GM21825 (cell line): Measurements from ENCODE around the gene AIG1.
"Not testable (repeated sequence)": the region's sequence is repeated elsewhere in the genome, so short reads cannot be mapped to it uniquely, and the experiment has no call there.

Experiments used
- ATAC-seq: cut with Tn5 transposase; IDR thresholded peaks from one replicate; pipeline ENCODE4 v1.9.1; 2021; ENCODE audit warnings: mild to moderate bottlenecking, moderate library complexity; ENCODE audit not compliant: unreplicated experiment

Gene AIG1

DNA sequence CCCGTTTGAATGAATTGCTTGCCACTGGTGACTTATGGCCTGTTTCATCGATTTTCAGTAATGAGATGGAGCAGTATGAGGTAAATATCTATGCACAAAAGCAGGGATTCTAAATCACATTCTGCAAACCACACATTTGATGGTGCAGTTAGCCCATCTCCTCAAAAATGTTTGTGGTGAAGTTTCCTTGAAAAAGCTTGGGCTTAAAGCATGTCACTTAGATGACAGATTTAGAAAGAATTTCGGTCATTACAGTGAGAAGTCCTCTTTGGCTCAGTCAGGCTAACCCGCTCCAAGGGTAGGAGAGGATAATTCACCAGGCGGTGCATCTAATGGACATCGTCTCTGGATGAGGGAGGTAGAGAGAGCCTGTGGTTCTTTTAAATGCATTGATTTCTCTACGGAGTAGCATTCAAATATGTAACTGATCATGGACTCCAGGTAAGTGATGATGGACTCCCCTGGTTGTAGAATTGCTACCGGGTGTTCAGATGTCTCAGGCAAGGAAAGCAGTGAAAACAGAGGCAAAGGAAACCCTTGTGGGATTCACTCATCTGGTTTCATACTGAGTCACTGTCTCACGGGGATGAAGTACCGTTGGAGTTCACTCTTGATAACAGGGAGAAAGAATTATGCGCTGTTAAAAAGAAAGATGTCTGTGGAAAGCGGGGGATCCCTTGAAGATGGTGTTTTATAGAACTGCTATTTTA is 65.3 kb downstream of the AIG1 start:
- ATAC-seq = no peak

DNA sequence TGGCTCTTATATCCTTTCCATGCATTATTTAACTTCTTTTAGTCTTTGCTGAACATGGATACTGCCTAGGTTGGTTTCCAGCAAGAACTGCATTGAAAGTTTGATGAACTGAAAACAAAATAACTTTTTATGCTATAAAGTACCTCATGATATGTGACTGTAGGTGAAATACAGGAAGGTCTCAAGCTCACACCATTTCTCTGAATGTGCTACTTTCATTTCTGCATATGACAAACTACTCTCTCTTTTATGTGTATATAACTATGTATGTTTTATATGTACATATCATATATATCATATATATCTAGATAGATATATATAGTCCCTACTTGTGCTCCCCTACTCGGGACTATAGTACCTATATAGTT is 65.9 kb downstream of the AIG1 start:
- no peak for ATAC-seq

DNA sequence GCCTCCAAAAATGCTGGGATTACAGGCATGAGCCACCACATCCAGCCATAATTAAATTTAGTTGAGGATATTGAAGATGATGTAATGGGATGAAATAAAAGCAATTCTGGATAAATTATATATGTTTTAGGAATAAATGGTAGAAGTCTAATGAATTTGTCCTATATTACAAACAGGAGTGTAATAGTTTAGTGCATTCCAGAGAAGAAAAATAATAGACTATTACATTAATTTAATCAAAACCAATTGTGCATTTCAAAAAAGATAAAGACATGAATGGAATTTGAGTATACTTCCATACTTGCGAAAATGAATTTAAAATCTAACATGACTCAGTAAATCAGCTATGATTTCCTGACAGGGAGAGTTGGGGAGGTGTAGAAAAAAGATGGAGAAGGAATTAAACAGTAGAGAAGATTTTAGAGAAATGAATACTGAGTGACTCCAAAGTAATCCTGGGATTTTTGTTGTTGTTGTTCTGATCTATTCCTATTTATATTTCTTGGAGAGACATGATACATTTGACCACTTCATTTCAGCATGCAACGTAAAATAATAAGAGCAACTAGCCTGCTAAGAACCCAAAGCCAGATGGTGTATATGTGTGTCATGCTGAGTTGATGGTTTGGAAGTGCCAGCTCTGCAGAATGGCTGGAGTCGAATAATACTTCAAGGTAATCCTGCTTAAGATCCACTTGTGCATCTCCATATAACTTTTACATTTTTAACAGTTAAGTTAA is 67.4 kb downstream of the AIG1 start:
- no peak for ATAC-seq

DNA sequence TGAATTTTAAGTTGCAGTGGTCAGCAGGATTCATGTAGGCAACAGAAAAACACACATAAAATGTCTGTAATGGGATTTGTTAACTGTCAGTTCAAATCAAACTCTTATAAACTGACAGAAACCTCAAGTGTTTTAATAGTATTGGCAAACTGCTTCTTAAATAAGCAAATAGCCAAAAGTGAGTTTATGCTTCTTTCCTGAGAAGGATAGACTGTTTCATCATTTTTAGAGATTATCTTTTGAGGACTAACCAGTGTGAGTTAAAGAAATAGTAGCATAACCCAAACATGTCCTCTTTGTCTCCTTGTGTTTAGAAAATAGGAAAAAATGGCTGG is 68.0 kb downstream of the AIG1 start:
- no peak for ATAC-seq

DNA sequence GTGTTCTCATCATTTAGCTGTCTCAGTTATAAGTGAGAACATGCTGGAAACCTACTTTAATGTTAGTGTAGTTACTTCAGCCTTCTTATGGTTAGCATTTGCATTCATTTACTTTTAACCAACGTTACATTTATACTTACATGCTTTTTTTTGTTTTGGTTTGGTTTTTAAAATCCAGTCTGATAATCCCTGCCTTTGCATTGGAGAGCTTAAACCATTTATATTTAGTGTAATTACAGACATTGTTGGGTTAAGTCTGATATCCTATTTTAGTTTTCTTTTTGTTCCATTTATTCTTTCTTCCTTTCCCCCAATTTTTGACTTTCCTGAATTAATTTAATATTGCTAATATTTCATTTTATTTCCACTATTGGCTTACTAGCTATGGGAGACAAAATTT is 70.2 kb downstream of the AIG1 start:
- no peak for ATAC-seq

DNA sequence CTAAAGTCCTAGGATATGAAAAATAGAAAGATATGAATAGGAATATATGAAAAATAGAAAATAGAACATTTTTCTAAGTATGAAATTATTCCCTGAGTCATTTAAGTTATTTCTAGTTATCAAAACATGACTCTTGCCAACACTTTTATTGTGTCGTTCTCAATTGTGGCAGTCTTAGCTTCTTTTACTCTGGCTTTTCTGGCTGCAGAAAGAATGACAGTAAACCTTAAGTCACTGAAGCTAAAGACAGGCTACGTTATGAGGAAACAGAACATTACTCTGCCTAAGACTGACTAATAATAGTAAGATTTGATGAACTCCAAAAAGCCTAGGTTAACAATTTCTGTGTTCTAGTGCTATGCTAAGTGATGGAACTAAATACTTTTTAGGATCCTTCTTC is 74.6 kb downstream of the AIG1 start:
- ATAC-seq = no peak

DNA sequence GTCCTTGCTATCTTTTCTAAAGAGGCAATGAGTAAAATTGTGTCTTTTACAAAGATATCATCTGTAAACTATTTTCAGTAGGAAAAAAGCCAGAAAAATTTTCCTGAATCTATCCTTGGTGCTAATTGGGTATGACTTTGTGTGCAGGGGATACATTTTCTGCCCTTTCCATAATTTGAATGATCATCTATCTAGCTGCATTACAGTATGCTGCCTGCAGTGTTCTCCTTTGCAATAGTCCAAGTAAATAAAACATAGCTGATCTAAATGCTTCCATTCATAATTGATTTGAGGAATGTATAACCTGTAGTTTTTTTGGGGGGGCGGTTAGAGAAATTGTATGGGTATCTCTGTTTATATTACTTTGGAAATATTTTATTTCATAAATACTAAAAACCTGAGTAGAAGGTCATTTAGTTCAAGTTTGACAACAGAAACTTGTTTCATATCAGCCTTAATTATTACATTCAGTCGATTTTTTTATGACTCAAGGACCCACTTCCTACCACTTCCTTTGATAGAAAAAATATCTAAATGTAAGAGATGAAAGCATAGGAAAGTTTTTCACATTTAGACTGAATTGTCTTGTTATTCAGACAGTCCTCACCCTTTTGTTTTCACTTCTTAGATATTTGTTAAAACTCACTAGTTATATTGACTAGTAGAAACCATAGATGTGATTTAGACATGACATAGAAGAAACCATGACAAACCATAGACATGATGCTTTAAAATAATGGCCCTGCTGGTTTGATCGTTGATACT is 75.3 kb downstream of the AIG1 start:
- ATAC-seq = no peak

DNA sequence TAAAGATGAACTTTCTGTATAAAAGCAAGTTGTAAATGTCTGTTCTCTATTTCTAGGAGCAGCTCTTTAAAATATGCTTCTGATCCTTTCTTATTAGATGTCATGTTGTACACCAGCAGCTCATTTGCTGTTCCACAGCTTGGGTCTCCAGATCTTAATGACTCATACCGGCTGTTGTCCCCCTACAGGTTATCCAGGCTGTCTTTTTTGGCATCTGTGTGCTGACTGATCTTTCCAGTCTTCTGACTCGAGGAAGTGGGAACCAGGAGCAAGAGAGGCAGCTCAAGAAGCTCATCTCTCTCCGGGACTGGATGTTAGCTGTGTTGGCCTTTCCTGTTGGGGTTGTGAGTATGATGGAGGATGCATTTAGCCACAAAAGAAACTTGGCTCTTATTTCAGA is 76.0 kb downstream of the AIG1 start:
- ATAC-seq = no peak

DNA sequence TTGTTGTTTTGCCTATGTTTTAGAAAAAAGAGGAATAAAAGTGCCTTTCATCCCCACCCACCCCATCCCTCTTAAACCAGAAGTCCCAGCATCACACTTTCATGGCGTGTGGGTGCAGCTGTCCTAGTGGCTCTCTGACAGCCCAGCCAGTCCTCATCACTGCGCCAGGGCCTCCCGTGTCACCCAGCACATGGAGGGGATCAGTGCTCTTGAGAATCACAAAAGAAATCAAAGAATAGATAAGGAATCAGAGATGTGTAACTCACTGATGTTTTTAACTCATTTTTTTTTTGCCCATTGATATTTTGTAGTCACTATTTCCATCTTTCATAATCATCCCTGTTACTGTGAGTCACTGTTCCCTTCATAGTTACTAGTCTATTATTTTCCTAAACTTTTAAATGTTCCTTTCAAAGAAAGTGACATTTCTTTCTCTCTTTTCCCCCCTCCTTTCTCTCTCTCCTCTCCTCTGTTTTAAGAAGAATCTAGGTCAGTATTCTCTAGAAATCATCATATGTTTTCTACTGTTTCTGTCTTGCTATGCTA is 78.6 kb downstream of the AIG1 start:
- no peak for ATAC-seq

DNA sequence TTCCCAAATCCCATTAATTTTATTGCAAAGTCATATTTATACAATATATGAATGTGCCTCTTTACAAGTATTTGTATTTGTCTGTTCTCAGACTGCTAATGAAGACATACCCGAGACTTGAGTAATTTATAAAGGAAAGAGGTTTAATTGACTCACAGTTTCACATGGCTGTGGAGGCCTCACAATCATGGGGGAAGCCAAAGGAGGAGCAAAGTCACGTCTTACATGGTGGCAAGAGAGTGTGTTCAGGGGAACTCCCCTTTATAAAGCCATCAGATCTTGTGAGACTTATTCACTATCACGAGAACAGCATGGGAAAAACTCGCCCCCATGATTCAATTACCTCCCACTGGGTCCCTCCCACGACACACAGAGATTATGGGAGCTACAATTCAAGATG is 79.2 kb downstream of the AIG1 start:
- ATAC-seq = not testable (repeated sequence)

DNA sequence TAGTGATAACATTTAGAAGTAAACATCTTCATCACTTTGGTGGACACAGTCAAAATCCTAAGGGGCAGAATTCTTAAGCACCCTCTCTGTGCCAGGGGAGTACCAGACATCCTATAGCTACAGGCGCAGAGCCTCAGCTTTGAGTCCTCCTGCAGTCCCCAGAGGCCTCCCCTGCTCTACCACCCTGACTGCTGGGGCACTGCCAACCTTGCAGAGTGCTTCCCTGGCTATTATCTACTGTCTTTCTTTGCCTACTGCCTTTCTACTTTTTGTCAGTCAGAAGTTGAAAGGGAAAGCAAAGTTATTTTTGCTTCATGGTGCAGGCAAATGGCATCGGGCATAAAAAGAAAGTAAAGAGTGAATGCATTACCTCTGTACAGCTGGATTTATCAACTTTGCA is 80.1 kb downstream of the AIG1 start:
- no peak for ATAC-seq

DNA sequence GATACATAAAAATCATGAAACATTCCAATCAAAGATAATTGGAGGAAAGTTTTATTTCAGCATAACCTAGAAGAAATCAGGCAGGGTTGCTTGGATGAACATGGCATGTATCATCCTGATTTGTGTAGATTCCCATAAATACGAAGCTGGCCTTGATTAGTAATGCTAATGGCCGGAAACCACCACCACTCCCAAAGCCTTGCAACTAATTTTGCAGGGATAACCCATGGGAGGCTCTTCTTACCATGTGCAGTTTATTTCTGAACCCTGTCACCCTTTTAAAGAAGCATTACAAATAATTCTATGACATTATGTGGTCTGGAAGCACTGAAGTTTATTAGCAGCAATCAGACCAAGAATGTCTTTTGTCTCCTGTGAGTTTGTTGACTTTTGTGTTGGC is 80.8 kb downstream of the AIG1 start:
- ATAC-seq = no peak

DNA sequence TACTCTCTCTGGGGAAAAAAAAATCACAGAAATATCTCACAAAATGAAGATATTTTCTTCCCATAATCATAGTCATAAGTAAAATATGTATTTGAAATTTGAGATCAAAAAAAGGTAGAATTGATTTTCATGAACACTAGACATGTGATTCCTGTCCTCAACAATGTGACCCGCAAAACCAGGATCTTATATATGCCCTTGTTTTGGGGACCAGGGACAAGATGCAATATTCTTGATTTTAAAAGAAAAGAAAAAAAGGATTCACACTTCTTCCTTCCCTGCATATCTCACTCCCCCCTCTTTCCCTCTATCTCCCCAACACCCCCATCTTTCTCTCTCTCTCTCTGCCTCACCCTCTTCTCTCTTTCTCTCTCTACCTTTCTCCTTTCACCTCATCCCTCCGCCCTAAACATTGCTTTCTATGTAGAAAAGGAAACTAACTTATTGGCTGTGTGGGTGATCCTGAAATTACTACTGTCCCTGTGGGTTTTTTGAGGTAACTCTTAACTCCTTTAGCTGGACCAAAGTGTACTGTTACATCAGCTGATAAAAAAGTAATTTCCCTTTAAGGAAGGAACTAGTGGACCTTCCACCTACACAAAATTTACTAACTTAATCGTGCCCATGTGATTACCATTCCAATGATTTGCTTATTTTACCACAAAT is 85.6 kb downstream of the AIG1 start:
- no peak for ATAC-seq

DNA sequence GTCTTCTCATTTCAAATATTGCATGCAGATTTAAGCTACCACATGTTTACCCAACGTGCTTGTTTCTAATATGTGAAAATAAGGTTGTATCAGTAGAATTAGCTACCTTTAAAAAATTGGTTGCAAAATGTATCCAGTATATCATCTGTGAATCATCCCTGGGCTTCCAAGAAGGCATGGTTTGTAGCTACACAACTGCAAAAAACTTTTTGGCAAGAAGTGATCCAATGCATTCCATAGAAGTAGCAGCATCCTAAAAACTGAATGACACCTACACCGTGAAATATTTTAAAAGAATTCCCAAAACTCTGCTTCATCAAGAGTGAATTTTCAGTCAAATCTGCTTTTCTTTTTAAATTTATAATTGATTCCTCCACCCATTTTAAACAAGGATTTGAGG is 89.1 kb downstream of the AIG1 start:
- ATAC-seq = no peak

DNA sequence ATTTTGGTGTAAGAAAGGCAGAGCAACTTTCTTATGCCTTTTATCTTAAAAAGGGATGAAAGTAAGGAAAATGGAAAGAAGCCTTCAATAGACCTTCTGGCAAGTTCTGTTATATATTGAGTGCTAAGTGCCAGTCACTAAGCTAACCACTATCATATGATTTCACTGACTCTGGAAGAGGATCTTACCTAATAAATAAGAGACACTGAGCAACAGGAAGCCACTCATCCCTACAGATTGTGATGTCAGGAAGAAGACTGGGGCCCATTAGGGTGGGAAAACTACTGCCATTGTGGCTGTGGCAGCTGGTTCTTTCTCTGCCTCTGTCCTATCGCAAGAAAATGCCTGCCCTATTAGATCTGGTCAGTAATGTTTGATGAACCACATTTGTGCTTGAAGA is 89.6 kb downstream of the AIG1 start:
- no peak for ATAC-seq

DNA sequence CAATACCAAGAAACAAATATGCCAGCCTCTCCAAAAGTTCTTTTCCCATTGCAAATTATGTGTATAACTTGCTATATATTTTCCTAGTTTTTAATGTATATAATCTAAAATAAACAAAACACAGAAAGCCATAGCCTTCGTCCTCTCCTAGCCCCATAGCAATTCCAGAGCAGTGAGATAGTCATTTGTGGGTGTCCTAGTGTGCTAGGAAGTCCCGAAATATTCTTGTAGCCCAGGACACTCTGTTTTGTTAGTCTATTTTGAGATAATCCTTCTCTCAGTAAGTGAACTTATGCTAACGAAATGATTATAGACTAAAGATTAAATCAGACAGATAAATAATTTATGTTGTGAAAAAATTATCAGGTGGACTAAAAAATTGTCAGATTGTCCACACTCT is 90.7 kb downstream of the AIG1 start:
- ATAC-seq = no peak

DNA sequence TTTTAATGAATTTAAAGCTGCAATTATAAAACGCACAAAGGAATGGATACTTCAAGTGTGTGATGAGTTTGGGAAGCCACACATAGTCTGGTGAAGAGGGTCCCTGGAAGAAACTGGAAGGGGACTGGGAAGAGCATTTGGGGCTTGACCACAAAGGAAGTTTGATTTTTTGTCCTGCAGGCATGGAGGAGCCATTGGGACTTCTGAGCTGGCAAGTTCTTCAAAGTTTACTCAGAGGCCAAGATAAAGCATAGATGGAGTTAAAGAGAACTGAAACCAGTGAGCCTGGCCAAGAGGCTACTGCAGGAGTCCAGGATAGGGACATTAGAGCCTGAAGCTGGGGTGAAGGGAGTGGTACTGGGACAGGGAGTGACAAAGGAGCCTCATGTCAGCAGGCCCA is 95.0 kb downstream of the AIG1 start:
- ATAC-seq = no peak

DNA sequence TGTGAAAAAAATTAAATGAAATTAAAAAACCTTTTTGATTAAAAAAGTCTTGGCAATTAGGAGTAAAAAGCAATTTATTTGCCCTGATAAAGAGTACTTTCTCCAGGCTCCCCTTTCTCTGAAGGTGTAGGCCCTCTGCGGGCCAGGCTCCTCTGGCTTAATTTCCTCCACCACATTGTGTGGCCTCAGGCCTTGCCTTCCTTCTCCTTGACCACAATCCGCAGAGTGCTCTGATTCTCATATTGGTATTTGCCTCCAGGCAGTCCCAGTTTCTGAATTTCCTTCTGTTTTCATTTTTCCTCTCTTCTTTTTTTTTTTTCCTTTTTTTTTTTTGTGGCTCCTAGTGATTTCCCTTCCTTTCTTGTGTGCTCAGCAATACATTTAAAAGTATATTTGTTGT is 96.4 kb downstream of the AIG1 start:
- no peak for ATAC-seq

DNA sequence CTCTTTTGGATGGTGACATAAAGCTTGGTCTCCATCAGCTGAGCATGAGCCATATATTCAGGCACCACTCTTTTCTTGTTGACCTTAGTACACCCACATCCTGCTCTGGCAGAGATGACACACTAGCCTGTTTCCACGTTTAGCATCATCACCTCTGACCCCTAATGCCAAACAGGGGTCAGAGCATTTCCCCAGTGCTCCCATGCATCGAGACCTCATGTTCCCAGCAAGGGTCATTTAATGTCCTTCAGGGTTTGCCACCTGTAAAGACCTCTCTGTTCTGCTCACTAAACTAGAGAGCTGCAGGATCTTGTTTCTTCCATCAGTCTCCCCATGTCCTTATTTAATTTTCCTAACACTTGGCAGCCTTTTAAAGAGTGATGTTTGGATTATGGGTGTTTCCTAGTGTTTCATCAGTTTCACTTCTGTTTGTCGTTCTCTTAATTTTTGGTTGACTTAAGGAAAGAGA is 97.5 kb downstream of the AIG1 start:
- ATAC-seq = no peak

DNA sequence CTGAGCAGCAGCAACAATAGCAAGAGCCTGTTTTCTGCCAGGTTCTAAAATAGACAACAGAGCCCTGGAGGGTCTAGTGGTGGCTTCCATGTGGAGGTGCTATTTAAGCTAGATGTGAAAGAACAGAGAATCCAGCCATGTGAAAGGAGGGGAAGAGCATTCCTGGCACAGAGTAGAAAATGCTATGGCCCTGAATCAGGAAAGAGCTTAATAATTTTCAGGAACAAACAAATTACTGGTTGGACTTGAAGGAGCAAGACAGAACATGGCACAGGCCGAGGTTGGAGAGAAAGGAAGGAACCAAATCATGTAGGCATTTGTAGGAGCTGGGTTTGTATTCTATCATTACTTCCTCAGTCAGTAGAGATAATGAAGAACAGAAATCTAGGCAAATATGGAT is 98.3 kb downstream of the AIG1 start:
- ATAC-seq = no peak

DNA sequence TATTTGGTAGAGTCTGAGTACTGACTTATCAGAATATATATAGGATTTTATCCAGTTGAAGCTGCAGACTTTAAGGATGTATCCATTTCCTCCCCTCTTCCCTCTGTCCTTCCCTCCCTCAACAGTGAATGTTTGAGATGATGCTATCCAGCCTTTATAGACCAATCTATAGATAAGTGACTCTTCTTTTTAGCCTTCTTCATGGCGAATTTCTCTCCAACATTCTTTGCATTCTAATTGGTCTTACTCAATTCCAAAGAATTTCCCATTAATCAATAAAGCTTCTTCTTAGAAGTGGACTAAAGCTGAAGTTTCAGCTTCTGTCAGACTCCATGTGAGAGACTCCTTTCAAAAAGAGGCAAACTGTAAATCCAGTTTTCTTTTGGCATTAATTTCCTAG is 99.3 kb downstream of the AIG1 start:
- no peak for ATAC-seq
